ENCODE data around the gene TBC1D14.
A peak's percentile ranks its signal among the peaks of the same experiment; 100 is the strongest.

TBC1D14 gene, protein sequence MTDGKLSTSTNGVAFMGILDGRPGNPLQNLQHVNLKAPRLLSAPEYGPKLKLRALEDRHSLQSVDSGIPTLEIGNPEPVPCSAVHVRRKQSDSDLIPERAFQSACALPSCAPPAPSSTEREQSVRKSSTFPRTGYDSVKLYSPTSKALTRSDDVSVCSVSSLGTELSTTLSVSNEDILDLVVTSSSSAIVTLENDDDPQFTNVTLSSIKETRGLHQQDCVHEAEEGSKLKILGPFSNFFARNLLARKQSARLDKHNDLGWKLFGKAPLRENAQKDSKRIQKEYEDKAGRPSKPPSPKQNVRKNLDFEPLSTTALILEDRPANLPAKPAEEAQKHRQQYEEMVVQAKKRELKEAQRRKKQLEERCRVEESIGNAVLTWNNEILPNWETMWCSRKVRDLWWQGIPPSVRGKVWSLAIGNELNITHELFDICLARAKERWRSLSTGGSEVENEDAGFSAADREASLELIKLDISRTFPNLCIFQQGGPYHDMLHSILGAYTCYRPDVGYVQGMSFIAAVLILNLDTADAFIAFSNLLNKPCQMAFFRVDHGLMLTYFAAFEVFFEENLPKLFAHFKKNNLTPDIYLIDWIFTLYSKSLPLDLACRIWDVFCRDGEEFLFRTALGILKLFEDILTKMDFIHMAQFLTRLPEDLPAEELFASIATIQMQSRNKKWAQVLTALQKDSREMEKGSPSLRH

DNA sequence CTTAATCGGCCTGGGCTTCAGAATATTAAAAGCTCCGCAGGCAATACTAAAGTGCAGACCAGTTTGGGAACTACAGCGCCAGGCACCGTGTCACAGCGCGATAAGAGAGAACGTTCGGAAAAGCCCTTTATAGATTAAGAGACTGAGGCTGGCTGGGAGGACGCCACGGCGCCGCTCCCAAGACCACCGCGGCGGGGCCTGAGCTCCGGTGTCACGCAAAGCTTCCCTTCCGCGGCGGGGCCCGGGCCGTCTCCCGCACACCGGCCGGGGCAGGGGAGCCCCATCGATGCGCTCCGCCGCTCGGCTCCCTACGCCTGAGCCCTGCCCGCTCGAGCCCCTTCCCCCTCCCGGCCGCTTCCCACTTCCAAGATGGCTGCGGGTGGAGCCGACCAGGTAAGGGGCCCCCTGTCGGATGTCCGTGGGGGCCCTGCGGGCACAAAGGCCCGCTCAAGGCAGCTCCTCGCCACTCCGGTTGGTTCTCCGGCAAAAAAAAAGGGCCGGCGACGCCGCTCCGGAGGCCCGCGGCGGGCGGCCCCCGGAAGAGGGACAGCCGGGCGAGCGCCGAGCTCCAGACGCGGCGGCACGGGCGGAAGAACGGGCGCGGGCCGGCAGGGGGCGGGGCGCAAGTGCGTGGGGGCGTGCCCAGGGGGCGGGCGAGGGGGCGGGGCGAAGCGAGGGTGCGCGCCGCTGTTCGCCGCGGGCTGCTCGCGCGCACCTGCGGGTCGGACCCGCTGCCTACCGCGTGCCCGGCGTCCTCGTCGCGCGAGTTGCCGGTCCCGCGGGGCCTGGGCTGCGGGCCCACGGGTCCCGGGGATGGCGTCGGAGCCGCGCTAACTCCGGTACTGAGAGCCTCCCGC, at the start of gene TBC1D14:
TBC1D14 (plus strand) TSS at position 714 of the 857 bp plus-strand sequence. CDS start 13,564 bp downstream, outside the sequence.
- DNase-seq (ENCODE audit: low spot score): peak; percentile 83

DNA sequence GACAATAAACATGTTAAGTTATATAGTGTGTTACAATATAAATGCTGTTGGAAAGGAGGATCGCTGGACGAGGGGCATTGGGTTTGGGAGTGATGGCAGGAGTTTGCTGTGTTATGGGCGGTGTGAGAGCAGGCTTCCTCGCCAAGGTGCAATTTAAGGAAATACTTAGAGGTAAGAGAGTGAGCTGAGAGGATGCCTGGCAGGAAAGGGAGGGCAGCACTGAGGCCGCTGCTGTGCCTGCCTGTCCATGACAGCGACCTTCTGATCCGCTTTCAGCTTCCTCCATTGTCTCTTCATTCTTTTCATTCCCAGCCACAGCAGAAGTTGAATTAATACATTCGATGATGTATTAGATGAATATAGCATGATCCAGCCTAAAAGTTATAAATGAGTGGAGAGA, 41.2 kb upstream of the TBC1D14 start:
- no peak for DNase-seq (ENCODE audit: low spot score)

DNA sequence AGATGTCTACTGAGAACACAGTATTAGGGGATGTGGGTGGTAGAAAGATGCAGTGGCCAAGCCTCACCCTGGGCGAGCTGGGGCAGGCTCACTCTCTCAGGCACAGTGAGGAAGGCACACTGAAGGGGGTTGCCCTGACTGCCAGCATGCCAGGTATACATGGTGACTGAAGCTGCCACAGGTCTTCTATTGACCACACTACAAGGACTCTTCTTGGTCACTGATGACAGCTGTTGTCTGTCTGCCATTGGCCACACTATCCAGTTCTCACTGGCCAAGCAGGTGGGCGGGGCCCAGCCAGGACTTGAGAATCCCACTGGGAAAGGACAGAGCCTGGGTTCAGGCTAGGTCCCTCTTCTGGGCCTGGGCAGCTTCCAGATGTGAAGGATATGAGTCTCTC, 39.7 kb upstream of the TBC1D14 start:
- DNase-seq (ENCODE audit: low spot score): no peak

DNA sequence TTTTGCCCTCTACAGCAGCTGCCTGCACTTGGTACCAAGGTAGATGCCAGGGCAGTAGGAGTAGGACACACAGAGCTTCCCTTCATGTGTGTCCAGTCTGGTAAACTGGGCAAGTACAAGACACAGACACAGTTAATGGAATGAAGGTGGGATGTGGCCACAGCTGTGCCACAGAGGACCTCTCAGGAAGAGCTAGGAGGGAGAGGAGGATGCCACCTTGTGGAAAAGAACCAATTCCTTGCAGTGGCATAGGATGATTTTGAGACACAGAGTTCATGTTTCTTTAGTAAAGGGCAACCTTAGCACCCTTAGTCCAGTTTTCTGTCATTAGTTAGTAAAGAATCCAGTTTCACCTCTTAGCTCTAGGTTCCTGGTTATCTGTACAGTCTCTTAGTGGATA, 36.3 kb upstream of the TBC1D14 start:
- no peak for DNase-seq (ENCODE audit: low spot score)

DNA sequence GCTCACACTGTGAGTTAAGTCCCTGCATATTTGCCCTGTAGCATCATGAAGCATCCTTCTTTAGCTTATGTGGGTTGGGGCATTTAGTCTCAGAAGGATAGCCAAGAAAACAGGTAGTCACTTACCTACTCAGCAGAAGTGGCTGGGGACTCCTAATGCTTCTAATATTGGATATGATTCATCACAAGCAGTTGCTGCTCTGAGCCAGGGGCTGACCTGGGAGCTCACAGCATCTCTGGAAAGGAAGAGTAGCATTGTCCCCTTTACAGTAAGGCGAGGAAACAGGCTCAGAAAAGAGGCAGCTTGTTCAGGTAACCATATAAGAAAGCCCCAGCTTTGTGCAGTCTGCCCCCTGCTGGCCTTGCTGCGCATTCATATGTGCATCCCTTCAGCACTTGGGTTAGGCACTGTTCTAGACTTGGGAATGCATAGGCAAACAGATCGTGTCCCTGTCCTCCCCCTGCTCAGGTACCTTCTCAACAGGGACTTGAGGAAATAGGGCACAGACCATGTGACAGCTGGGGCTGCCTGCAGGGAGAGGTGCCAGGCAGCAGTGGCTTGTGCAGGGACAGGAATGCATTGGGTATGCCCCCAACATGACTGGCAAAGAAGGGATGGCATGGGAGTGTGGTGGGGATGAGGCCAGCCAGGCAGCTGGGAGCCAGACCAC, 35.7 kb upstream of the TBC1D14 start:
- DNase-seq (ENCODE audit: low spot score): peak; percentile 75

DNA sequence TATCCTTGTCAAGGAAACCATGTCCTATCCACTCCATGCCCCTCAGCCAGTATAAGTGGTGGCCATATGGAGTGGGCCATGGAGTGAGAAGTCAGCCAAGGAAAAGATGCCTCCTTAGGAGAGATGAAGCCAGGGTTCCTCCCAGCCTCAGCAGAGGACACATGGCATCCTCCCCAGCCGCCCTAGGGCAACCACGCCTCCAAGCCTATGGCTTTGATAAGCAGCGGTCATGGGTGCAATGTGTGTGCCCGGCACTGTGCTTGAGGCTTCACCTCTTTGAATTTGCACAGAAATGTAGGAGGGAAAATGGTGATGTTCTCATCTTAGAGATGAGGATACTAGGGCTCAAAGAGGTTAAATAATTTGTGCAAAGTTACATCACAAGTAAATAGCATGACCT, 34.6 kb upstream of the TBC1D14 start:
- DNase-seq (ENCODE audit: low spot score): no peak

DNA sequence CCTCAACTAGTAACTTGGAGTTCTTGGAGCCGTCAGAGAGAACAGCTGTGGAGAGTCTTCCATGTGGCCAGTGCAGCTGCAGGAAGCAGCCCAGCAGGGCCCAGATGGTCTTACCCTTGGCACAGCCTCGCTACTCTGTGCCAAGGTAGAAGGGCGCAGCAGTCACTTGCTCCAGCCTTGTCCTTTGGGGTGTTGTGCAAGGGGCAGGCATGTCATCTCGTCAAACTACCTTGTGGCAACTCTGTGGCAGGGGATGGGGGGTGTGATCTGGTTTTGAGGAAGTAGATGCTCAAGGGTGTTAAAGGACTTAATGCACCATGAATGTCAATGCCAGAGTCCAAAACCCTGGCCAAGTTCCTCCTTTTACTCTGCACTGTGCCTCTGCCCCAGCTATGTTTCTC, 34.2 kb upstream of the TBC1D14 start:
- no peak for DNase-seq (ENCODE audit: low spot score)

DNA sequence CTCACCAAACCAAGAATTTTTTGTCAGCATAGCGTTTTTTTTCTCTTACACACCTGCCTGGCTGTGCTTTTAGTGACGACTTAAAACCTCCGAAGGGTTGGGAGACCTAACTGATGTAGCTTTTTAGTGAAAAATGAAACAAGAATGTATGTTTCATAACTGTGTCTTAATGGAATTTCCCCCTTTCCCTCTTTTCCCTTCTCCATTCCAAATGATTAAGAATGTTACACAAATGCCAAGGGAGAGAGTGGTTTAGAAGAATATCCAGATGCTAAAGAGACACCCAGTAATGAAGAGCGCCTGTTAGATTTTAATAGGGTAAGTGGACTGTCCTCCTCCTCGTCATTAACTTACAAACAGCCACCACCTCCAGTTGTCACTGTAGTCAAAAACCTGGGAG, 33.2 kb upstream of the TBC1D14 start:
- no peak for DNase-seq (ENCODE audit: low spot score)

DNA sequence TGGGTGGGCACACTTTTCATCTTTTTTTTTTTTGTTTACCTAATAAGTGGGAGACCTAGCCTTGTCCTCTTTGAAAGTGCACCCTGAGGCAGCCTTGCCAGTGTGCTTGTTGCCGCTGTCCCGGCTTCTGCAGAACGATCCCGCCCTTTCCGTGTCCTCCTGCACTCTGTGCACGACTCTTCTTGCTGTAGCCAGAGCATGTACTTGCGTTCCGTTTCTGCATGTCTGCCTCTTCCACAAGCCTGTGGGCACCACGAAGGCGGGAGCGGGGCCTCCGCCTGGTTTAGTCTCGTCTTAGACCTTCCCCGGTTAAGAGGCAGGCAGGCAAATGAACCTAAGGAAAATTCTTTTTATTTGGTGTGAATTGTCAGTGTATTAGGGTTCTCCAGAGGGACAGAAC, 32.6 kb upstream of the TBC1D14 start:
- DNase-seq (ENCODE audit: low spot score): no peak

DNA sequence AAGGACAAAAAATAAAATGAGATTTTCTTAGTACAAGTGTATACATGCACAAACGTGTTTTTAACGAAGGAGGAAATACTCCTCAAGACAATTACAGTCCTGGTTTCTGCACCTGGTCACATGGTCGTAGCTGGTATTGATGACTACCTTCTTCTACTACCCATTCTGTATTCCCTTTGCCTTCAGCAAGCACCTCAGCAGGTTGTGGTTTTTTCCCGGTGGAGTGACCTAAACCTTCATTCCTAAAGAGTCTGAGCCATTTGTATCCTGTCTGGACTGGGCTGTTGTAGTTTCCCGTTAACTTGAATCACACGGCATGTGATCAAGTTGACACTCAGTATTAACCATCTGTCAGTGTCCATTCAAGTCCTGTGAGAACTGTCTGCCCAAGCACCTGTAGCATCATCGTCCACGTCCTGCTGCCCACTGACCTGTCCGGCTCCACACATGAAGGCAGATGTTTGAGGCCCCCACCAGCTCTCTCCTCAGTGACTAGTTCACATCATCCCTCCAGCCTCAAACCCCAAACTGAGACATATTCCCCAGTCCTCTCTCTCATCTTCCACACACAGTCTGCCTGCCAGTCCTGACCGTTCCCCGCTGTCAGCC, 31.1 kb upstream of the TBC1D14 start:
- no peak for DNase-seq (ENCODE audit: low spot score)

DNA sequence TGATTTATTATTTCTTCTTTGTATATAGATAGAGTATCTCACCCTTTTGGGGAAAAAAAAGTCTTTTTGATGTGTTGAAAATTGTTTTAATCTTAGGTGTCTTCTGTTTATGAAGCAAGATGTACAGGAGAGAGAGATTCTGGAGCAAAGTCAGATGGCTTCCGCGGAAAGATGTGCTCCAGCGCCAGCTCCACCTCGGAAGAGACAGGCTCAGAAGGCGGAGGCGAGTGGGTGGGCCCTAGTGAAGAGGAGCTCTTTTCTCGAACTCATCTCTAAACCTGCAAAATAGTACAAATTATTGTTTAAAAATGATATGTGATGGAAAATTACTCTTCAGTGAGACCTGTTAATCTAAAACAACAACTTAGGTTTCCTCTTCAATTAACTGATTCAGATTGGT, 28.9 kb upstream of the TBC1D14 start:
- no peak for DNase-seq (ENCODE audit: low spot score)

DNA sequence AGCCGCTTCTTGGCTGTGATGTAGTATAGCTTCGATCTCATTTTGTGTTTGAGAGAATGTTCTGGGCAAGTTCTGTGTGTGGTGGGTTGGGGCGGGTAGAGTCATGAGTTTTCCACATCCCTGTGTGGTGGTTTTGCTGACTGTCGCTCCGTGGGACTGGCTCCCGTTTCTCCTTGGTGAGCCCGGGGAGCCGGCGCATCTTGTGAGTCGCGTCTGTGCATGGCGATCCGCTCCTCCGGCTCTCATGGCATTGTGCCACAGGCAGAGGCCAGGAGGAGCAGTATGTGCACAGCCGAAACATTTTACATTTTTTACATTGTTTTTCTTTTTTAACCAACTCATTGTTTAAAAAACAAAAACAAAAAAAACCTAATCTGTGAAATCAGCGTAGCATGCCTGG, 27.7 kb upstream of the TBC1D14 start:
- no peak for DNase-seq (ENCODE audit: low spot score)

DNA sequence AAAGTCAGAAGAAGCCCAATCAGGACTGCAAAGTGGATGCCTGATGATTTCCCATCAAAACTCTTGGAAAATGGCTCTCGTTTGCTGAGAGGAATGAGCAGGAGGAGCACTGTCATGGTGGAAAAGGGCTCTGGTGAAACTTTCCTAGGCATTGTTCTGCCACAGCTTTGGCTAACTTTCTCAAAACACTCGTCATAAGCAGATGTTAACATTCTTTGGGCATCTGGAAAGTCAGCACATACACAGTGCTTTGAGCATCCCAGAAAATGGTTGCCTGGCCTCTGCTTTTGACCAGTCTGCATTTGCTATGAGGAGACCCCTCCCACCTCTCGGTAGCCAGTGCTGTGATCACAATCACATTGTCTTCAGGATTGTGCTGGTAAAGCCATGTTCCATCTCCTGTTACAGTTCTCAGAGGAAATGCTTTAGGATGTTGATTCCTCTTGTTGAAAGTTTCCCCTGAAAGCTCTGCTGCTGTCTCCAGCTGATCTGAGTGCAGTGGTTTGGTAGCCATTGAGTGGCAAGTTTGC, 25.2 kb upstream of the TBC1D14 start:
- DNase-seq (ENCODE audit: low spot score): no peak

DNA sequence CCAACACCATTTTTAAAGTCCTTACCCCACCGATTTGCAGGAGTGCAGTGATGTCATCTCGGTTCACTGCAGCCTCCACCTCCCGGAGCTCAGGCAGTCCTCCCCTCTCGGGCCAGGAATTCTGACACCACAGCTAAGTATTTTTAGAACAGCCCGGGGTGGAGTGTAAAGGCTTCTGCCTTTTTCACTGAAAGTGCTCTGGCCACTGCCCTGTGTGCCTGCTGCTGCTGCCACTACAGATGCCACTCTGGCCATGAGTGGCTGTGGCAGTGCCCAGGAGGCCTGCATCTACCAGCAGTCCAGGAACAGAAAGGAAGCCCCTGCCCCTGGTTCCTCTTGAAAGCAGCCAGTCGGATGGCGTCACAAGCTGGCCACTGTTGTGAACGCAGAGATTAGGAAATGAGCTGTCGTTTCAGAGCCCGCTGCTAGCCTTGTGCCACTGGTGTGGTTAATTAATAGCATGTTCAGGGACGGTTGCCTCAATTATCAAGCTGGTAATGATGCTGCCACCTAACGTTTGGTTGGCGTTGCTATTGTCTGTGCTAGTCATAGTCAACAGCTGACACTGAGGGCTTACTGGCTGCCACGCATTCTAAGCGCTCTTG, 23.6 kb upstream of the TBC1D14 start:
- no peak for DNase-seq (ENCODE audit: low spot score)

DNA sequence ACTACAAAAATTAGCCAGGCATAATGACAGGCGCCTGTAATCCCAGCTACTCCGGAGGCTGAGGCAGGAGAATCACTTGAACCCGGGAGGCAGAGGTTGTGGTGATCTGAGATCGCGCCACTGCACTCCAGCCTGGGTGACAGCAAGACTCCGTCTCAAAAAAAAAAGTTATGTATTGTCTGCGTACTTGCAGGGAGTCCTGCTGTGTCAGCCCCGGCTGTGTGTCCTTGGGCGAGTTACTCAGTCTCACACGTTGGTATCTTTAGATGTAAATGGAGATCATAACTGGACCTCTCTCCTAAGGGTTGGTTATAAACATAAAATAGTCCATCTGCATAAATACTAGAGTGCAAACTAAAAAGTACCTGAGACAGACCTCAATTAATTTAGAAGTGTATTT, 22.7 kb upstream of the TBC1D14 start:
- DNase-seq (ENCODE audit: low spot score): no peak

DNA sequence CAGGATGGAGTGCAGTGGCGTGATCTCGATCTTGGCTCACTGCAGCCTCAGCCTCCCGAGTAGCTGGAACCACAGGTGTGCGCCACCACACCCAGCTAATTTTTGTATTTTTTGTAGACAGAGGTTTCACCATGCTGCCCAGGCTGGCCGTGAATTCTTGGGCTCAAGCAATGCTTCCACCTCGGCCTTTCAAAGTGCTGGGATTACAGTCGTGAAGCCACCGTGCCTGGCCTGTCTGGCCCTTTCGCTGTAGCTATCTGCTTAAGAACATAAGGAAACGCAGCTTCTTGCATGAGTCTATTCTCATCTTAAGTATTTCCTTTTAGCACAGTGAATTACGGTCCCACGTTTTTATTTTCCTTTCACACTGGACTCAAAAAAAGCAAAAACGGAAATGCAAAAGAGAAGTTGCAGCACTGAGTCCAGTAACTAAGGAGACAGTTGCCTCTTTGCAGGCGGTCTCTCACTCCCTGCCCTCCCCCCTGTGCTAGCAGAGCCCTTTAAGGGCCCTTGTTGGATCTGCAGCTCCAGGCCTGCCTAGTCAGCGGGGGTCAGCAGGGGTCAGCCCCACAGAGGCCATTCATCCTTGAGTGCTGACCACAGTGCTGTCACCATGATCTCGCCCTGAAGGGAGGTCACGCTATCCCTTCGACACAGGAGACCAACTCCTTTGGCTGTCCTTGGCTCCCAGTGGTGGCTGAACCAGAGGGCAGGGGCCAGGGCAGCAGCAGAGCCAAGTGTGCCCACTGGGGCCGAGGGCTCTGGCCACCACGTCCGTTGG, 21.8 kb upstream of the TBC1D14 start:
- DNase-seq (ENCODE audit: low spot score): no peak

DNA sequence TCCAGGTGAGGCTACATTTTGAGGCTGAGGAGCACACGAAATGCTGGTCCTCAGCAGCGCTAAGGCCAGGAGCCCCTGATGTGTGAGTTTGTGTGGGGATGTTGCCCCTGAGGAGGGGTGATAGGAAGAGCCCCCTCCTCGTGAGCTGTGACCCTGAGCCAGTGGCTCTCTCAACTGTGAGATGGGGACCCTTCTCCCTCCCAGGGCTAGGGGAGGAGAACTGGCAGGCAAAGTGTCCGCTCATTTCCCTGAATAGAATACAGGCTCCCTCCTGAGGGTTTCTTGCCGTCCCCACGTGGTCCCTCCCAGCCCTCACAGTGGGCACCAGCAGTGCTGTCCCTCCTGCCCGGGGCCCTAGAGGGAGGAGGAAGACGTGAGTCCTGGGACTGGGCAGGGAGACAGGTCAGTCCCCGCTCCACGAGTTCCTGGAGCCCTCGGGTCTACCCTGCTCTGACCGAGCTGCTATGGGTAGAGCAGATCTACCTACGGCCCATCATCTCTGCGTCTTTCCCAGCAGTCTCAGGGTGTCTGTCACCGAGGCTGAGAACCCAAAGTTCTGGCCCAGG, 21.0 kb upstream of the TBC1D14 start:
- no peak for DNase-seq (ENCODE audit: low spot score)

DNA sequence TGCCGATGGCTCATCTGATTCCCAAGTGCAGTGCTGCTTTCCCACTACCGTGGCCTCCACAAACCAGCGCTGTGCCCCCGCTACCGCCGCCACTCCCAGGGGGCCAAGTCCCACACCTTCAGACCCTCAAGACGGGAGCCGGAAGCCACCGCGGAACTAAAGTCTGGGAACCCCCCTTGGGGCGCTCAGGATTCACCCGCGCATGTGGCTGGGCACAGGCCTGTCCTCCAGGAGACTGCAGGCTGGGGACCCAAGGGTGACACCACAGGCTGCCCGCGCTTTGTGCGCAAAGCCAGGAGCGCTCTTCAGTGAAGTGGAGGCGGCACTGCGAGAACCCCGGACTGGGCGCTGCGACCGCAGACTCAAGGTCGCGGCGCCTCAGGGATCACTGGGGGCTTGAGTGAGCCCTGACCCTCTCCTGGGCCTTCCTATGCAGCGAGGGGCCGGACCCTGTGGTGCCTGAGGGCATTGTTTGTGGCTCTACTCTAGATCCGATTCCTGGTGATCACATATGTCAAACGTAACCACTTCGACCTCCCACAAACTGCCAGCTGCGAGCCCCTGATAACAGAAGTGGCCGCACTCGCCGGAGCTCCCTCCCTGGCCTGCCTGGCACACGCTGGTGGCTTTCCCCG, 20.4 kb upstream of the TBC1D14 start:
- DNase-seq (ENCODE audit: low spot score): no peak

DNA sequence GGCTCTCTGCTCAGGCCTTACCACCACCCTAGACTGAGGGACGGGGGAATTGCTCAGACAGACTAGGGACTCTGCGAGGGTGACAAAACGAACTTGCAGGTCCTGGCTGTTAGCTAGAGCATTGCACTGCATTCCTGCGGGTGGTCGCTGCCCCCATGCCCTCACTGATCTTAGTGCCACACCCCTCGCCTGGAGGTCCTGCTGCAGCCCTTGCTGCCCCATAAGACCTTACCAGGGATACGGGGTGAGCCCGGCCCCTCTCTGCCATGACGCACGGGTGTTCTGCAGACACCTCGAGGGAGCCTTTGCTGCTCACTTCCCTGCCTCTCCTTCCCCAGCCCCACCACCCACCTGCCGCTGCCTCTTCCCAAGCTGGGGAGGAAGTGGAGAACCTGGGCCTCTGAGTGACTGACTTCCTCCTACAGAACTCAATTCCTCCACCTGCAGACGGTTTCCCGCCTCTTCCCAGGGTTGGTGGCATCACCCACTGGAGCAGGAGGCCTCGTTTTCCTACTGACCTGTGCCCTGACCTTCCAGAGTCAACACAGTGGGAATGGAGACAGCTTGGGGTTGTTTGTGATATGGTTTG, 19.8 kb upstream of the TBC1D14 start:
- no peak for DNase-seq (ENCODE audit: low spot score)

All from activated CD4-positive, alpha-beta T cell treated with anti-CD3 and anti-CD28 coated beads, Interleukin-2, Interleukin-4, amounts not matched to agents 100 ng/mL and 50 ng/mL, durations not matched to agents 16 hours and 8 hours (primary cell).